ENCODE data around the gene CHCHD1. TPM values are rescaled to one million over a fixed set of nuclear protein-coding genes. Genes with fewer than 3 reads are reported as not detected.

The CHCHD1 gene
- total RNA-seq, 4 donors from 2014 or later = 14.1 to 57.3 (median 28.9) TPM

- WGBS, 2 donors = 87 to 91% methylated on average over 11 of the region's 11 CpGs
- Histone ChIP-seq H3K27ac (no peak overlapping the region), H3K36me3 (peaks cover 75 to 86% of the 10 kb centered on the region in 2 donors), H3K9me3 (no peaks in the 10 kb centered on the region), H3K4me1 (peaks cover 0 to 4% of the 10 kb centered on the region in 2 donors), H3K4me3 (replicated peaks in 1 of 3) (no peak overlapping the region), H3K27me3 (no peaks in the 10 kb centered on the region)
- intact Hi-C loops (cut with DNase I) = no loop called here
- TF ChIP-seq CTCF (IDR thresholded peaks at IDR 0.05) (no peak), POLR2A (IDR thresholded peaks at IDR 0.05) (no peak)
- DNase-seq = no peak
Observed at GRCh38 chr10:73802276-73802991, 20.6 kb downstream of the CHCHD1 start.

- Histone ChIP-seq H3K36me3 (peaks cover 74 to 84% of the 10 kb centered on the region in 2 donors), H3K27me3 (no peaks in the 10 kb centered on the region), H3K4me3 (replicated peaks in 1 of 3) (no peak overlapping the region), H3K9me3 (no peaks in the 10 kb centered on the region), H3K4me1 (peaks cover 0 to 4% of the 10 kb centered on the region in 2 donors), H3K27ac (no peak overlapping the region)
- TF ChIP-seq POLR2A (IDR thresholded peaks at IDR 0.05) (no peak), CTCF (IDR thresholded peaks at IDR 0.05) (no peak)
- intact Hi-C loops (cut with DNase I) = no loop called here
- no peak for DNase-seq
Observed at GRCh38 chr10:73803680-73804286, 21.9 kb downstream of the CHCHD1 start.

GRCh38 chr10:73806176-73806950 is 24.5 kb downstream of the CHCHD1 start:
- no peak for DNase-seq
- H3K4me1 ChIP-seq = peaks cover 7 to 20% of the 10 kb centered on the region in 2 donors
- intact Hi-C loops (cut with DNase I) = no loop called here
- H3K27me3 ChIP-seq = no peaks in the 10 kb centered on the region
- no peak overlapping the region for H3K27ac ChIP-seq
- no peaks in the 10 kb centered on the region for H3K9me3 ChIP-seq
- no peak overlapping the region for H3K4me3 ChIP-seq (replicated peaks in 1 of 3)
- peaks cover 64 to 68% of the 10 kb centered on the region in 2 donors for H3K36me3 ChIP-seq
- TF ChIP-seq CTCF (IDR thresholded peaks at IDR 0.05) = no peak
- no peak for TF ChIP-seq POLR2A (IDR thresholded peaks at IDR 0.05)
- WGBS, 2 donors = 93 to 95% methylated on average over 14 of the region's 14 CpGs

- Histone ChIP-seq H3K36me3 (peaks cover 53 to 57% of the 10 kb centered on the region in 2 donors), H3K27ac (no peak overlapping the region), H3K9me3 (no peaks in the 10 kb centered on the region), H3K4me1 (peaks cover 7 to 20% of the 10 kb centered on the region in 2 donors), H3K27me3 (no peaks in the 10 kb centered on the region), H3K4me3 (replicated peaks in 1 of 3) (no peak overlapping the region)
- DNase-seq = no peak
- TF ChIP-seq POLR2A (IDR thresholded peaks at IDR 0.05) = no peak
- TF ChIP-seq CTCF (IDR thresholded peaks at IDR 0.05) = no peak
- 96% methylated on average over 14 of the region's 14 CpGs for WGBS, 2 donors
- intact Hi-C loops (cut with DNase I) = no loop called here
Observed at GRCh38 chr10:73807471-73807870, 25.6 kb downstream of the CHCHD1 start.
